HG03457 (cell line): ENCODE measurements around the gene ASGR1.
A peak's percentile ranks its signal among the peaks of the same experiment; 100 is the strongest.

ENCODE experiments used
- ATAC-seq: cut with Tn5 transposase; IDR thresholded peaks from one replicate; pipeline ENCODE4 v1.9.1; 2021; ENCODE audit warnings: moderate number of reproducible peaks; ENCODE audit not compliant: unreplicated experiment

Gene ASGR1

GRCh38 chr17:7216242-7217112 lies 37.3 kb upstream of the ASGR1 start:
- ATAC-seq = no peak

- no peak for ATAC-seq
Observed at GRCh38 chr17:7215652-7216180, 36.5 kb upstream of the ASGR1 start.

GRCh38 chr17:7215136-7215638 lies 36.0 kb upstream of the ASGR1 start:
- ATAC-seq = no peak

- peak; percentile 55 for ATAC-seq
Observed at GRCh38 chr17:7214300-7215135, 35.3 kb upstream of the ASGR1 start.

- ATAC-seq = no peak
Observed at GRCh38 chr17:7213895-7214299, 34.7 kb upstream of the ASGR1 start.

- ATAC-seq = no peak
Observed at GRCh38 chr17:7211491-7212273, 32.5 kb upstream of the ASGR1 start.

GRCh38 chr17:7208754-7209460 lies 29.7 kb upstream of the ASGR1 start:
- ATAC-seq = no peak

- no peak for ATAC-seq
Observed at GRCh38 chr17:7208027-7208571, 28.9 kb upstream of the ASGR1 start.

GRCh38 chr17:7207120-7208001 lies 28.2 kb upstream of the ASGR1 start:
- ATAC-seq = no peak

GRCh38 chr17:7205561-7205960 lies 26.4 kb upstream of the ASGR1 start:
- no peak for ATAC-seq

GRCh38 chr17:7204828-7205461 lies 25.8 kb upstream of the ASGR1 start:
- peak; percentile 57 for ATAC-seq

- no peak for ATAC-seq
Observed at GRCh38 chr17:7204336-7204735, 25.2 kb upstream of the ASGR1 start.

- ATAC-seq = no peak
Observed at GRCh38 chr17:7203391-7203790, 24.2 kb upstream of the ASGR1 start.

- ATAC-seq = no peak
Observed at GRCh38 chr17:7196651-7197401, 17.7 kb upstream of the ASGR1 start.

- ATAC-seq = no peak
Observed at GRCh38 chr17:7195971-7196370, 16.8 kb upstream of the ASGR1 start.

- ATAC-seq = no peak
Observed at GRCh38 chr17:7192271-7192937, 13.2 kb upstream of the ASGR1 start.
